ENCODE data around the gene SMARCE1.

DNA sequence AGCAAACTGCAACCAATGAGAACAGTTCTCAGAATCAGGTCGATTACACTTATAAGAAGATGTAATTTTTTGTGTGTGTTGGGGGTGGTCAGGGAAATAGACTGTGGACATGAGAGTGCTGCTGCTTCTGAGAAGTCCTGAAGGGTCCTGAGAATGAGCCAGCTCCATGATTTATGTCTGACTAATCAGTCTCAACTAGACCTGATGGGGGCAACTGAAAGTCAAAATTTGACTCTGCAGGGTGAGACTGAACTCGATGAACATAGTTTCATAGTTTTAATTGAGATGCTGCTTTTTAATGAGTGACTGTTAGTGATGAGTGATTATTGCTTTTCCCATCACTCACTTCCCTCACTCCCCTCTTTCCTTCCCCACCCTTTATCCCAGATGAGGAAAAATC is 37.3 kb downstream of the SMARCE1 start:
- TF ChIP-seq EZH2 (optimal IDR thresholded peaks at IDR 0.05; ENCODE audit: low read depth, low read length) = no peak
- TF ChIP-seq, protein P1, sequence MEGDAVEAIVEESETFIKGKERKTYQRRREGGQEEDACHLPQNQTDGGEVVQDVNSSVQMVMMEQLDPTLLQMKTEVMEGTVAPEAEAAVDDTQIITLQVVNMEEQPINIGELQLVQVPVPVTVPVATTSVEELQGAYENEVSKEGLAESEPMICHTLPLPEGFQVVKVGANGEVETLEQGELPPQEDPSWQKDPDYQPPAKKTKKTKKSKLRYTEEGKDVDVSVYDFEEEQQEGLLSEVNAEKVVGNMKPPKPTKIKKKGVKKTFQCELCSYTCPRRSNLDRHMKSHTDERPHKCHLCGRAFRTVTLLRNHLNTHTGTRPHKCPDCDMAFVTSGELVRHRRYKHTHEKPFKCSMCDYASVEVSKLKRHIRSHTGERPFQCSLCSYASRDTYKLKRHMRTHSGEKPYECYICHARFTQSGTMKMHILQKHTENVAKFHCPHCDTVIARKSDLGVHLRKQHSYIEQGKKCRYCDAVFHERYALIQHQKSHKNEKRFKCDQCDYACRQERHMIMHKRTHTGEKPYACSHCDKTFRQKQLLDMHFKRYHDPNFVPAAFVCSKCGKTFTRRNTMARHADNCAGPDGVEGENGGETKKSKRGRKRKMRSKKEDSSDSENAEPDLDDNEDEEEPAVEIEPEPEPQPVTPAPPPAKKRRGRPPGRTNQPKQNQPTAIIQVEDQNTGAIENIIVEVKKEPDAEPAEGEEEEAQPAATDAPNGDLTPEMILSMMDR (IDR thresholded peaks at IDR 0.05; ENCODE audit: low read length) = no peak

Data from MM.1S (cell line).